Hepatocyte (in vitro differentiated cells): Measurements from ENCODE around the gene RAX. TPM values are rescaled to one million over a fixed set of nuclear protein-coding genes. Genes with fewer than 3 reads are reported as not detected.

Experiments used
- DNase-seq: peaks from one replicate; pipeline ENCODE4 v3.0.0-alpha.2; 2016; ENCODE audit warnings: low spot score
- H2AFZ ChIP-seq: fragments of 200-600 bp; sonication (generic); 2 replicates; pipeline ENCODE4 v1.6.0; 2016; ENCODE audit warnings: antibody characterized with exemption, mild to moderate bottlenecking
- H3K27ac ChIP-seq: fragments of 200-600 bp; sonication (generic); 2 replicates; pipeline ENCODE4 v1.5.1; 2016; ENCODE audit warnings: mild to moderate bottlenecking
- H3K27me3 ChIP-seq: fragments of 200-600 bp; sonication (generic); 2 replicates; pipeline ENCODE4 v1.6.1; 2016
- H3K36me3 ChIP-seq: fragments of 200-600 bp; sonication (generic); replicated peaks from 2 replicates; pipeline ENCODE4 v1.5.1; 2016; ENCODE audit warnings: low read depth; ENCODE audit not compliant: insufficient read depth
- H3K4me1 ChIP-seq: fragments of 200-600 bp; sonication (generic); 2 replicates; pipeline ENCODE4 v1.5.1; 2016; ENCODE audit warnings: mild to moderate bottlenecking, moderate library complexity; ENCODE audit not compliant: insufficient read depth
- H3K4me2 ChIP-seq: fragments of 200-600 bp; sonication (generic); 2 replicates; pipeline ENCODE4 v1.6.0; 2016
- H3K4me3 ChIP-seq: fragments of 200-600 bp; sonication (generic); 2 replicates; pipeline ENCODE4 v1.5.1; 2016; ENCODE audit warnings: mild to moderate bottlenecking
- H3K79me2 ChIP-seq: fragments of 200-600 bp; sonication (generic); 2 replicates; pipeline ENCODE4 v1.6.0; 2017; ENCODE audit warnings: mild to moderate bottlenecking
- H3K9me2 ChIP-seq: fragments of 200-600 bp; sonication (generic); replicated peaks from 2 replicates; pipeline ENCODE4 v1.6.0; 2017; ENCODE audit warnings: mild to moderate bottlenecking; ENCODE audit not compliant: insufficient read depth
- H3K9me3 ChIP-seq: fragments of 200-600 bp; sonication (generic); 2 replicates; pipeline ENCODE4 v1.5.1; 2016; ENCODE audit warnings: low read depth, mild to moderate bottlenecking
- H4K20me1 ChIP-seq: fragments of 200-600 bp; sonication (generic); 2 replicates; pipeline ENCODE4 v1.6.0; 2016; ENCODE audit warnings: mild to moderate bottlenecking; ENCODE audit not compliant: insufficient read depth, poor library complexity, severe bottlenecking
- CTCF ChIP-seq: fragments of 200-600 bp; sonication (generic); IDR thresholded peaks from 2 replicates; pipeline ENCODE4 v1.5.1; 2016; ENCODE audit warnings: antibody characterized with exemption, mild to moderate bottlenecking; ENCODE audit not compliant: poor library complexity
- EZH2 ChIP-seq: fragments of 200-600 bp; sonication (generic); IDR thresholded peaks from 2 replicates; pipeline ENCODE4 v1.6.1; 2016; ENCODE audit warnings: antibody characterized with exemption, mild to moderate bottlenecking, borderline replicate concordance
- EZH2phosphoT487 ChIP-seq: fragments of 200-600 bp; sonication (generic); IDR thresholded peaks from one replicate; pipeline ENCODE4 v1.6.1; 2018; ENCODE audit warnings: antibody characterized with exemption, mild to moderate bottlenecking, low read depth, moderate library complexity; ENCODE audit not compliant: unreplicated experiment, severe bottlenecking
- WGBS: methylation state at CpG from one replicate; pipeline ENCODE4 v1.1.6; 2016; ENCODE audit warnings: low lambda C conversion rate; ENCODE audit errors: missing lambda C conversion rate; 5-methylcytosine and 5-hydroxymethylcytosine counted together
- polyA plus RNA-seq: library from polyadenylated mRNA; unstranded; fragments of >200 nt; fragmentation: Nextera tagmentation; extraction: Ambion mirVana; gene quantifications from 2 replicates; pipeline ENCODE4 v1.2.1, GENCODE V29; 2016
- total RNA-seq: library from RNA; depleted of rRNA; stranded (reverse); fragments of >200 nt; gene quantifications from 2 replicates; pipeline ENCODE4 v1.2.3, GENCODE V29; 2014

Gene RAX
- total and polyA plus RNA-seq, 2 experiments from 2014 or later, result not detected

GRCh38 chr18:59268721-59269562, 4.3 kb downstream of the RAX start:
- Histone ChIP-seq H3K27me3 (peaks cover 98% of the 10 kb centered on the region), H3K9me2 (no peaks in the 10 kb centered on the region), H3K27ac (no peak overlapping the region), H2AFZ (peak overlapping the region; percentile 63), H3K4me3 (peak overlapping the region; percentile 23), H3K4me1 (peaks cover 17% of the 10 kb centered on the region), H3K79me2 (no peaks in the 10 kb centered on the region), H3K9me3 (no peaks in the 10 kb centered on the region), H4K20me1 (no peaks in the 10 kb centered on the region), H3K4me2 (peak overlapping the region; percentile 86), H3K36me3 (no peaks in the 10 kb centered on the region)
- 1% methylated on average over 44 of the region's 90 CpGs for WGBS
- TF ChIP-seq EZH2, result peak; percentile 72
- peak; percentile 10 for TF ChIP-seq CTCF
- peak; percentile 25 for TF ChIP-seq EZH2phosphoT487
- DNase-seq, result peak; percentile 80

DNA sequence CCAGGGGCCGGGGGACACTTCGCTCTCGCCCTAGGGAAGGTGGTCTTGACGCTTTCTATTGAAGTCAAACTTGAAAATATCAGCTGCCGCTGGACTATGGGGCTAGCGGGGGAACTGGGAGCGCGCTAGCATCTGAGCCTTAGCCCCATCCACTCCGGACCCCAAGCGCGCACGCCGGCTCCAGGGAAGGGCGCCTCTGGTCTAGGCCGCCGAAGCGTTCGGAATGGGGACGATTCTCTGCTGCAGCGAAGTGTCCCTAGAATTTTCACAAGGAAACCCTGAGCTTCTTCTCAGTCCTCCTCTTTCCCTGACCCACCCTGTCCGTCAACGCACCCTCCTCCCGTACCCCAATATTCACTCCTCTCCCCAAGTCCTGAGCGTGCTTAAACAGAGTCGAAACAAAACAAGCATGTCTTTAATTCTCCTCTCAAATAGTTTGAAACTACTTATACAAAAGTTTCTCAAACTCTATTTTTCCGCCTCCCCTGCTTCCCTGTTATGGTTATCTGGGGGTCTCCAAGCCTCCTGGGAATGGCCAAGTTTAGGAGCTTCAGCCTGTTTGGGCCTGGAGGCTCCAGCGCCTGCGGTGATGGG, 5.0 kb downstream of the RAX start:
- no peaks in the 10 kb centered on the region for H3K36me3 ChIP-seq
- peak; percentile 26 for TF ChIP-seq EZH2phosphoT487
- peak; percentile 94 for TF ChIP-seq EZH2
- TF ChIP-seq CTCF, result no peak
- no peaks in the 10 kb centered on the region for H3K9me2 ChIP-seq
- peaks cover 17% of the 10 kb centered on the region for H3K4me1 ChIP-seq
- no peaks in the 10 kb centered on the region for H4K20me1 ChIP-seq
- H3K27me3 ChIP-seq, result peaks cover 98% of the 10 kb centered on the region
- peak overlapping the region; percentile 86 for H3K4me2 ChIP-seq
- no peak overlapping the region for H3K27ac ChIP-seq
- H3K9me3 ChIP-seq, result no peaks in the 10 kb centered on the region
- H3K79me2 ChIP-seq, result no peaks in the 10 kb centered on the region
- DNase-seq, result no peak
- 9% methylated on average over 28 of the region's 28 CpGs for WGBS
- H2AFZ ChIP-seq, result no peak overlapping the region
- H3K4me3 ChIP-seq, result no peak overlapping the region

GRCh38 chr18:59267503-59268126, 5.6 kb downstream of the RAX start:
- peaks cover 98% of the 10 kb centered on the region for H3K27me3 ChIP-seq
- H3K4me1 ChIP-seq, result peaks cover 11% of the 10 kb centered on the region
- H3K9me3 ChIP-seq, result no peaks in the 10 kb centered on the region
- H3K9me2 ChIP-seq, result no peaks in the 10 kb centered on the region
- H3K27ac ChIP-seq, result no peak overlapping the region
- no peaks in the 10 kb centered on the region for H3K79me2 ChIP-seq
- no peaks in the 10 kb centered on the region for H4K20me1 ChIP-seq
- no peak overlapping the region for H3K4me3 ChIP-seq
- no peaks in the 10 kb centered on the region for H3K36me3 ChIP-seq
- H3K4me2 ChIP-seq, result peak overlapping the region; percentile 86
- no peak for TF ChIP-seq CTCF
- TF ChIP-seq EZH2, result peak; percentile 68
- peak; percentile 21 for TF ChIP-seq EZH2phosphoT487
- H2AFZ ChIP-seq, result no peak overlapping the region
- WGBS, result 2% methylated on average over 39 of the region's 41 CpGs
- DNase-seq, result no peak
